Left ventricle myocardium superior (tissue), 1 donor: ENCODE results near the gene RPL11. TPM values are rescaled to one million over a fixed set of nuclear protein-coding genes. Genes with fewer than 3 reads are reported as not detected.
"Not testable (repeated sequence)": the region's sequence is repeated elsewhere in the genome, so short reads cannot be mapped to it uniquely, and the experiment has no call there.

Experiments
- ATAC-seq: fragments of 200-7000 bp; cut with Tn5 transposase; one replicate; pipeline ENCODE4 v1.9.1; 2020; ENCODE audit warnings: mild to moderate bottlenecking, moderate library complexity
- DNase-seq: peaks from one replicate; pipeline ENCODE4 v3.0.0-alpha.2; 2020
- intact Hi-C: fragments of 100-400 bp; cut with micrococcal nuclease; formaldehyde crosslinking; loops from one replicate; pipeline ENCODE4 v1.11.0; 2022
- total RNA-seq: library from RNA; stranded (reverse); fragmentation: NEBNext Ultra II Directional; extraction: Animal tissue kit (Norgen Biotek cat#: 25700); gene quantifications from one replicate; pipeline ENCODE4 v1.2.1, GENCODE V29; 2021
- donor health status: DM: no; HTN: yes; CAD: no; lungs with severe emphysema.

Gene RPL11
- total RNA-seq, 1 donor from 2014 or later = 626 TPM

GRCh38 chr1:23720256-23720995 is 28.8 kb downstream of the RPL11 start:
- no peak for ATAC-seq
- intact Hi-C loops = no loop called here
- DNase-seq = no peak

- DNase-seq = no peak
- ATAC-seq = no peak
- intact Hi-C loops = no loop called here
Measured at GRCh38 chr1:23722652-23723051, 31.0 kb downstream of the RPL11 start.

GRCh38 chr1:23726686-23727085 is 35.1 kb downstream of the RPL11 start:
- no peak for ATAC-seq

GRCh38 chr1:23727362-23727811 is 35.8 kb downstream of the RPL11 start:
- DNase-seq (peak; percentile 78), ATAC-seq (peak; percentile 97)
- intact Hi-C loops = no loop called here

More at GRCh38 chr1:23726686-23727085, 35.1 kb downstream of the RPL11 start:
- intact Hi-C loops = no loop called here
- DNase-seq = no peak

- intact Hi-C loops = no loop called here
- ATAC-seq = no peak
- no peak for DNase-seq
Measured at GRCh38 chr1:23732363-23733224, 41.0 kb downstream of the RPL11 start.

GRCh38 chr1:23733281-23733680 is 41.7 kb downstream of the RPL11 start:
- DNase-seq, ATAC-seq, intact Hi-C loops: not testable (repeated sequence)

GRCh38 chr1:23736437-23737134 is 45.0 kb downstream of the RPL11 start:
- intact Hi-C loops = no loop called here
- ATAC-seq (no peak), DNase-seq (no peak)

GRCh38 chr1:23741609-23742008 is 50.0 kb downstream of the RPL11 start:
- DNase-seq (no peak), ATAC-seq (no peak)
- intact Hi-C loops = no loop called here

- intact Hi-C loops = no loop called here
- DNase-seq = no peak
- peak; percentile 21 for ATAC-seq
Measured at GRCh38 chr1:23742670-23743286, 51.2 kb downstream of the RPL11 start.

GRCh38 chr1:23743287-23744152 is 51.9 kb downstream of the RPL11 start, which contains the start of gene ELOA:
Gene ELOA (plus strand): TSS chr1:23743471. CDS start chr1:23743504, 33 bp downstream.
- intact Hi-C loops = no loop called here
- ATAC-seq = peak; percentile 96
- peak; percentile 88 for DNase-seq

GRCh38 chr1:23745515-23745914 is 53.9 kb downstream of the RPL11 start:
- DNase-seq (no peak), ATAC-seq (no peak)
- intact Hi-C loops = loop anchor here (5.0 kb wide), 1 partner anchor 198 kb away; no protein-coding TSS in a partner anchor

Other genes with a start within 250 kb of the RPL11 start
- 47.3 TPM for gene ASAP3, start 207.6 kb upstream of the RPL11 start, total RNA-seq
- gene E2F2, start 160.6 kb upstream of the RPL11 start, total RNA-seq = 0.35 TPM
- 82.4 TPM for gene ID3, start 132.3 kb upstream of the RPL11 start, total RNA-seq
- gene ELOA, start 51.7 kb downstream of the RPL11 start, total RNA-seq = 35.8 TPM
- gene PITHD1, start 86.6 kb downstream of the RPL11 start, total RNA-seq = 44.7 TPM
- 28.9 TPM for gene LYPLA2, start 99.3 kb downstream of the RPL11 start, total RNA-seq
- 5.1 TPM for gene GALE, start 108.9 kb downstream of the RPL11 start, total RNA-seq
- 33.5 TPM for gene HMGCL, start 133.6 kb downstream of the RPL11 start, total RNA-seq
- gene FUCA1, start 176.5 kb downstream of the RPL11 start, total RNA-seq = 12.1 TPM
- gene CNR2, start 221.6 kb downstream of the RPL11 start, total RNA-seq = not detected